HL-60 (cell line): Measurements from ENCODE around the gene PPP2R2D.

Experiments used
- DNase-seq, 2 experiments: peaks; one replicate each; pipeline ENCODE4 v3.0.0-alpha.2; 2010 to 2020; ENCODE audit warnings: low read depth in 1 of 2, low spot score in 1 of 2
- H3K27ac ChIP-seq: fragments of 250-450 bp; sonication (Bioruptor Pico); replicated peaks from 2 replicates; pipeline ENCODE4 v1.5.1; 2020; ENCODE audit warnings: mild to moderate bottlenecking, moderate library complexity
- H3K27me3 ChIP-seq: fragments of 250-450 bp; sonication (Bioruptor Pico); 2 replicates; pipeline ENCODE4 v1.5.1; 2021; ENCODE audit warnings: mild to moderate bottlenecking, moderate library complexity; ENCODE audit not compliant: insufficient read depth, poor library complexity, severe bottlenecking
- H3K4me3 ChIP-seq: replicated peaks from 2 replicates; pipeline ENCODE4 v1.5.1; 2011; ENCODE audit warnings: mild to moderate bottlenecking, control low read depth, low read length; ENCODE audit not compliant: insufficient read depth
- CTCF ChIP-seq: IDR thresholded peaks from one replicate; pipeline ENCODE4 v1.5.1; 2011; ENCODE audit warnings: low read length, control low read depth, inconsistent platforms; ENCODE audit not compliant: insufficient read depth
- GABPA ChIP-seq: IDR thresholded peaks from 2 replicates; pipeline ENCODE4 v1.6.1; 2012; ENCODE audit warnings: low read depth
- POLR2AphosphoS5 ChIP-seq: IDR thresholded peaks from 2 replicates; pipeline ENCODE4 v1.6.1; 2012; ENCODE audit warnings: low read depth
- REST ChIP-seq: IDR thresholded peaks from 2 replicates; pipeline ENCODE4 v1.6.1; 2012; ENCODE audit warnings: low read depth; ENCODE audit not compliant: insufficient replicate concordance
- SPI1 ChIP-seq: IDR thresholded peaks from 2 replicates; pipeline ENCODE4 v1.6.1; 2012; ENCODE audit warnings: low read depth, mild to moderate bottlenecking, borderline replicate concordance

The PPP2R2D gene

GRCh38 chr10:131998845-131999681 is 98.3 kb downstream of the PPP2R2D start:
- Histone ChIP-seq H3K27me3 (no peaks in the 10 kb centered on the region), H3K27ac (no peak overlapping the region), H3K4me3 (no peak overlapping the region)
- DNase-seq, result no peak
- TF ChIP-seq GABPA (no peak), POLR2AphosphoS5 (no peak), SPI1 (no peak), CTCF (no peak), REST (no peak)

- no peak for DNase-seq
- H3K27ac ChIP-seq, result no peak overlapping the region
- no peak overlapping the region for H3K4me3 ChIP-seq
- TF ChIP-seq GABPA (no peak), SPI1 (no peak), POLR2AphosphoS5 (no peak), CTCF (no peak), REST (no peak)
- no peaks in the 10 kb centered on the region for H3K27me3 ChIP-seq
These were observed 100.6 kb downstream of the PPP2R2D start for GRCh38 chr10:132001238-132001972.

GRCh38 chr10:132002004-132002403 is 101.2 kb downstream of the PPP2R2D start:
- no peak for DNase-seq
- no peaks in the 10 kb centered on the region for H3K27me3 ChIP-seq
- TF ChIP-seq GABPA, result no peak
- TF ChIP-seq SPI1, result no peak
- TF ChIP-seq CTCF, result no peak
- TF ChIP-seq POLR2AphosphoS5, result no peak
- no peak for TF ChIP-seq REST
- no peak overlapping the region for H3K4me3 ChIP-seq
- H3K27ac ChIP-seq, result no peak overlapping the region
